Measurements from ENCODE around the gene ZNRF2.

Gene ZNRF2

GRCh38 chr7:30382607-30383006 lies 98.2 kb downstream of the ZNRF2 start:
- no peak for TF ChIP-seq CTCF (IDR thresholded peaks at IDR 0.05; ENCODE audit: low read depth, low read length)
- H3K4me3 ChIP-seq (ENCODE audit: low read depth, low read length) = no peak overlapping the region

- H3K4me3 ChIP-seq (ENCODE audit: low read depth, low read length) = no peak overlapping the region
- TF ChIP-seq CTCF (IDR thresholded peaks at IDR 0.05; ENCODE audit: low read depth, low read length) = no peak
Observed at GRCh38 chr7:30389791-30390190, 105.4 kb downstream of the ZNRF2 start.

- TF ChIP-seq CTCF (IDR thresholded peaks at IDR 0.05; ENCODE audit: low read depth, low read length) = no peak
- H3K4me3 ChIP-seq (ENCODE audit: low read depth, low read length) = no peak overlapping the region
Observed at GRCh38 chr7:30390736-30391636, 106.6 kb downstream of the ZNRF2 start.

GRCh38 chr7:30391806-30392205 lies 107.4 kb downstream of the ZNRF2 start:
- H3K4me3 ChIP-seq (ENCODE audit: low read depth, low read length) = no peak overlapping the region
- TF ChIP-seq CTCF (IDR thresholded peaks at IDR 0.05; ENCODE audit: low read depth, low read length) = no peak

GRCh38 chr7:30395676-30396075 lies 111.3 kb downstream of the ZNRF2 start:
- H3K4me3 ChIP-seq (ENCODE audit: low read depth, low read length) = no peak overlapping the region
- no peak for TF ChIP-seq CTCF (IDR thresholded peaks at IDR 0.05; ENCODE audit: low read depth, low read length)

- TF ChIP-seq CTCF (IDR thresholded peaks at IDR 0.05; ENCODE audit: low read depth, low read length) = no peak
- no peak overlapping the region for H3K4me3 ChIP-seq (ENCODE audit: low read depth, low read length)
Observed at GRCh38 chr7:30396389-30396788, 112.0 kb downstream of the ZNRF2 start.

GRCh38 chr7:30403477-30403876 lies 119.1 kb downstream of the ZNRF2 start:
- no peak overlapping the region for H3K4me3 ChIP-seq (ENCODE audit: low read depth, low read length)
- TF ChIP-seq CTCF (IDR thresholded peaks at IDR 0.05; ENCODE audit: low read depth, low read length) = no peak

Data from WI38 (cell line).